GM19438 (cell line): ENCODE measurements around the gene ETV6.

ENCODE experiments used
- ATAC-seq: cut with Tn5 transposase; IDR thresholded peaks from one replicate; pipeline ENCODE4 v1.9.1; 2021; ENCODE audit warnings: low read depth; ENCODE audit not compliant: unreplicated experiment

Gene ETV6

GRCh38 chr12:11795192-11795912, 145.9 kb downstream of the ETV6 start:
- ATAC-seq, result no peak

GRCh38 chr12:11795913-11796459, 146.5 kb downstream of the ETV6 start:
- no peak for ATAC-seq

- no peak for ATAC-seq
Observed at GRCh38 chr12:11797317-11797913, 147.9 kb downstream of the ETV6 start.

GRCh38 chr12:11798006-11798708, 148.7 kb downstream of the ETV6 start:
- ATAC-seq, result no peak

- no peak for ATAC-seq
Observed at GRCh38 chr12:11798856-11799501, 149.5 kb downstream of the ETV6 start.

GRCh38 chr12:11799502-11799873, 150.0 kb downstream of the ETV6 start:
- no peak for ATAC-seq

GRCh38 chr12:11801643-11802042, 152.2 kb downstream of the ETV6 start:
- no peak for ATAC-seq

- ATAC-seq, result no peak
Observed at GRCh38 chr12:11804130-11804529, 154.7 kb downstream of the ETV6 start.

GRCh38 chr12:11805043-11805442, 155.6 kb downstream of the ETV6 start:
- no peak for ATAC-seq

GRCh38 chr12:11805680-11806079, 156.2 kb downstream of the ETV6 start:
- no peak for ATAC-seq

- ATAC-seq, result no peak
Observed at GRCh38 chr12:11807458-11807857, 158.0 kb downstream of the ETV6 start.

GRCh38 chr12:11808931-11809330, 159.5 kb downstream of the ETV6 start:
- ATAC-seq, result no peak

GRCh38 chr12:11810206-11810545, 160.7 kb downstream of the ETV6 start:
- ATAC-seq, result no peak

- ATAC-seq, result no peak
Observed at GRCh38 chr12:11811008-11811407, 161.5 kb downstream of the ETV6 start.

GRCh38 chr12:11812241-11812585, 162.7 kb downstream of the ETV6 start:
- no peak for ATAC-seq

- peak; percentile 77 for ATAC-seq
Observed at GRCh38 chr12:11812586-11813437, 163.3 kb downstream of the ETV6 start.

GRCh38 chr12:11813438-11813813, 164.0 kb downstream of the ETV6 start:
- peak; percentile 9 for ATAC-seq

GRCh38 chr12:11814374-11814773, 164.9 kb downstream of the ETV6 start:
- ATAC-seq, result no peak

GRCh38 chr12:11815397-11815796, 165.9 kb downstream of the ETV6 start:
- ATAC-seq, result no peak

- ATAC-seq, result no peak
Observed at GRCh38 chr12:11819643-11820042, 170.2 kb downstream of the ETV6 start.
